ENCODE measurements around the gene ZNF318.
"Not testable (repeated sequence)": the region's sequence is repeated elsewhere in the genome, so short reads cannot be mapped to it uniquely, and the experiment has no call there.

ZNF318 gene

DNA sequence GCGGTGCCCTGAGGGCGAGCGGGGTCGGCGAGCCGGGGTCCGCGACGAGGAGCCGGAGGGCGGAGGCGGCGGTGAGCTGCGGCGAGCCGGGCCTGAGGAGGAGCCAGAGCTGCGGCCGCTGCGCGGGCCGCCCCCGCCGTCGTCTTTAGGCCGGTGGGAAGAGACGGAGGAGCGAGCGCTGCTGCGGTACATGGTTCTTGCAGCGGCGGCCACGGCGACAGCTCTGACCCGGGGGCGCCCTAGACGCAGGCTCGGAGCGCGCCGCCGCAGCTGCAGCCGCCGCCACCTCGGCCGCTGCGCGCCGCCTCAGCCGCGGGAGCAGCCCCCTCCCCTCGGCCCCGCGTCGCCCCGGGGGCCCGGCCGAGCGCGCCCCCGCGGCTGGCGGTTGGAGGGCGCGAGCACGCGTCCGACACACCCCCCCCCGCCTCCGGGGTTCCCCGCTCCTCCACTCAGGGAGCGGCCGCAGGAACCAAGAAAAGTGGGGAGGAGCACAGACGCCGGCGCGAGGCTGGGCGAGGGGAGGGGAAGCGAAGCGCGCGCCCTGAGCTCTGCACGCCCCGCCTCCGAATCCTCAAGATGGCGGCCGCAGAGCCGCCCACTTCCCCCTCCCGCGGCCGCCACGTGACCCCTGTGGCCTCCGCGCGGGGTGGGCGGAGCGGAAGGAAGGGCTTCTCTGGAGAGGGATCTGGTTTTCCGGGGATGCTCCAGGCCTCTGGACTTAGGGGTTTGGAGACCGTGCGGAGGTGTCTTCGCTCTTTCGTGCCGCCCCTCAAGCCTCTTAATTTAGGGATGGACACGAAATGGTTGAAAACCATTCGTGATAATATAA is at the start of gene ZNF318:
Gene ZNF318 (minus strand): TSS at position 474 of the 829 bp plus-strand sequence. CDS start 282 bp downstream, at position 192.
- in situ Hi-C loops (cut with HindIII; ENCODE audit: low sequenced_read_pairs) = no loop called here

DNA sequence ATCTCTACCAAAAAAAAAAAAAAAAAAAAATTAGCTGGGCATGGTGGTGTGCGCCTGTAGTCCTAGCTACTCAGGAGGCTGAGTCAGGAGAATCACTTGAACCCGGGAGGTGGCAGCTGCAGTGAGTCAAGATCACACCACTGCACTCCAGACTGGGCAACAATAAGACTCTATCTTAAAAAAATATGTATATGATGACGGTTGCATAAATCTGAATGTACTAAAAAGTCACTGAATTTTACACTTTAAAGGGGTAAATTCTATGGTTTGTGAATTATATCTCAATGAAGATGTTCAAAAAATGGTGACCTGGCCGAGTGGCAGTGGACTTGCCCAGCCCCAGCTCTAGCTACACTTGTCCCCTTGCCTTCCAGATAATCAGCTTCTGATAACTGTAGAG is 47.5 kb upstream of the ZNF318 start:
- in situ Hi-C loops (cut with HindIII; ENCODE audit: low sequenced_read_pairs) = no loop called here

DNA sequence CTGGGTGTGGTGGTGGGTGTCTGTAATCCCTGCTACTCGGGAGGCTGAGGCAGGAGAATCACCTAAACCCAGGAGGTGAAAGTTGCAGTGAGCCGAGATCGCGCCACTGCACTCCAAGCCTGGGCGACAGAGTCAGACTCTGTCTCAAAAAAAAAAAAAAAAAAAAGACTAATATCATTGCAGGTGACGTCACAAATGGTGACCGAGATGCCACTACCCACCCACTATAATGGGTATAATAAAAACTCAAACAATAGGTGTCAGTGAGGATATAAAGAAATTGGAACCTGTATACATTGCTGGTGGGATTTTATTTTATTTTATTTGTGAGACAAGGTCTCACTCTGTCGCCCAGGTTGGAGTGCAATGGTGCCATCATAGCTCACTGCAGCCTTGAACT is 45.8 kb upstream of the ZNF318 start:
- in situ Hi-C loops (cut with HindIII; ENCODE audit: low sequenced_read_pairs) = not testable (repeated sequence)

- in situ Hi-C loops (cut with HindIII; ENCODE audit: low sequenced_read_pairs) = no loop called here
These were observed 43.6 kb upstream of the ZNF318 start for GRCh38 chr6:43413002-43413401.

GRCh38 chr6:43412541-43412940 is 43.1 kb upstream of the ZNF318 start:
- in situ Hi-C loops (cut with HindIII; ENCODE audit: low sequenced_read_pairs) = no loop called here

GRCh38 chr6:43410776-43411175 is 41.3 kb upstream of the ZNF318 start:
- in situ Hi-C loops (cut with HindIII; ENCODE audit: low sequenced_read_pairs) = not testable (repeated sequence)

GRCh38 chr6:43408259-43408658 is 38.8 kb upstream of the ZNF318 start:
- in situ Hi-C loops (cut with HindIII; ENCODE audit: low sequenced_read_pairs) = no loop called here

GRCh38 chr6:43407296-43407695 is 37.8 kb upstream of the ZNF318 start:
- in situ Hi-C loops (cut with HindIII; ENCODE audit: low sequenced_read_pairs) = no loop called here

- in situ Hi-C loops (cut with HindIII; ENCODE audit: low sequenced_read_pairs) = no loop called here
These were observed 35.9 kb upstream of the ZNF318 start for GRCh38 chr6:43405354-43405753.

GRCh38 chr6:43402820-43403219 is 33.4 kb upstream of the ZNF318 start:
- in situ Hi-C loops (cut with HindIII; ENCODE audit: low sequenced_read_pairs) = no loop called here

DNA sequence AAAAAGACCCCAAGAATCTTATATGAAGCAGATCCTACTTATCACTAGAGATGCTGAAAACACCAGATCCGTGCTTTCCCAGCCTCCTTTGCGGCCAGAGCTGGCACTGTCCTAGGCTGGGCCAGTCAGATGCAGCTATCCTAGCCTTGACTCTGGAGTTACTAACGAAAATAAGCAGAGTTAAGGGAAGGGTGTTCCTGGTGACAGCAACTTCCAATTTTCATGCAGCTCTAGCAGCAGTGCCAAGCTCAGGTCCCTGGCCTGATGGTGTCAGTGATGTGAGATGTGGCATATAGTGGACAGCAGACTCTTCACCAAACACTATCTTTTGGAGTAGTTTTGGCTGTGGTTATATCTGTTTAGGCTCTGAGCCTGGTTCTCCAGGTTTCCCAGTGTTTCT is 32.3 kb upstream of the ZNF318 start:
- in situ Hi-C loops (cut with HindIII; ENCODE audit: low sequenced_read_pairs) = no loop called here

- in situ Hi-C loops (cut with HindIII; ENCODE audit: low sequenced_read_pairs) = no loop called here
These were observed 30.6 kb upstream of the ZNF318 start for GRCh38 chr6:43399932-43400487.

GRCh38 chr6:43396408-43397149 is 27.1 kb upstream of the ZNF318 start:
- in situ Hi-C loops (cut with HindIII; ENCODE audit: low sequenced_read_pairs) = no loop called here

DNA sequence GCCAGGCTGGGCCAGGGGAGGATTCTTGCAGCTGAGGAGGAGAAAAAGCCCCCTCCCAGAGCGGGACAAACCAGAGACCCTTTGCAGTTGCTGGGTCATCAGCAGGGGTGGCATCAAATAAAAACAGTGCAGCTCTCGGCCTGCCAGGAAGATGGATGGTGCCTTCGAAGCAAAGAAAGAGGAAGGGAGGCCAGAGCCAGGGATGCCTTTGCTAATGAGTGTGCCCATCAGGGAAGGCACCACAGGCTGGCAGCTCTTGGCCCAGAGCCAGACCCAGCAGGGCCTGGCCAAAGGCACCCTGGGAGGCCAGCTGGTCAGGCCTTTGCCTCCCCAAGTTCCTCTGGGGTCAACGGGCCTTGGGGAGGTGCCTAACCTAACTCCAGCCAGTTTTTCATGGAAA is 26.3 kb upstream of the ZNF318 start:
- in situ Hi-C loops (cut with HindIII; ENCODE audit: low sequenced_read_pairs) = no loop called here

DNA sequence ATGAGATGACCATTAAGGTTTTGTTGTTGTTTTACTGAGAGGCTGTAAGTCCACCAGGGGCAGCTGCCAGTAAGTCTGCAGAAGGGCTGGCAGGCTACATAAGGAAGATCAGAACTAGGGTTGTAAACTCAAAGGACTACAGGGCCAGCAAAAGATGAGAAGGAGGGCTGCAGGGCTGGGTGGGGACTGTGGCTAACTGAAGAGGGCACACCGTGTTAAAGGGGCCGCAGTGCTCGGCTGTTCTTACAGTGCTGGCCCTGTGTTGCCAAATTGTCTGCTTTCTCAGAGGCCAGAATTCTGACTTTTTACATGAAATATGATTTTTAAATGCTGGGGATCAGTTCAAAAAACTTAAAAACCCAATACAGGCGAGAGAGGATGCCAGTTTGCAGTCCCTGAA is 25.5 kb upstream of the ZNF318 start:
- in situ Hi-C loops (cut with HindIII; ENCODE audit: low sequenced_read_pairs) = no loop called here

- in situ Hi-C loops (cut with HindIII; ENCODE audit: low sequenced_read_pairs) = no loop called here
These were observed 24.2 kb upstream of the ZNF318 start for GRCh38 chr6:43393602-43394001.

GRCh38 chr6:43393133-43393532 is 23.7 kb upstream of the ZNF318 start:
- in situ Hi-C loops (cut with HindIII; ENCODE audit: low sequenced_read_pairs) = not testable (repeated sequence)

- in situ Hi-C loops (cut with HindIII; ENCODE audit: low sequenced_read_pairs) = no loop called here
These were observed 22.1 kb upstream of the ZNF318 start for GRCh38 chr6:43391440-43392031.

- in situ Hi-C loops (cut with HindIII; ENCODE audit: low sequenced_read_pairs) = not testable (repeated sequence)
These were observed 21.4 kb upstream of the ZNF318 start for GRCh38 chr6:43390753-43391439.

DNA sequence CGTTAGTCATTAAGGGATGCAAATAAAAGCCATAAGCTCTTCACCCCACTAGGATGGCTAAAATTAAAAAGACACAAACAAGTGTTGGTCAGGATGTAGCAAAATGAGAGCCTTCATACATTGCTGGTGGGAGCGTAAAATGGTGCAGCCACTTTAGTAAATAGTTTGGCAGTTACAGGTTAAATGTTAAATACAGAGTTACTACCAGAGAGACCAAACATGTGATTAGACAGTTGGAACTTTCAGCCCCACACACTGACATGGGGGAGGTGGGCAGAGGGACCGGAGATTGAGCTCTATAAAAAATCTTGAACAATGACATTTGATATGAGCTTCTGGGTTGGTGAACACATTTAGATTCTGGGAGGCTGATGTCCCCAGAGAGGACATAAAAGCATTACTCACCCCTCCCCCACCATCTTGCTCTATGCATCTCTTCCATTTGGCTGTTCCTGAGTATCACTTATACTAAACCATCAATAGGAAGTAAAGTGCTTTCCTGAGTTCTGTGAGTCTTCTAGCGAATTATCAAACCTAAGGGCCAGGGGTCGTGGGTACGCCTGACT is 20.4 kb upstream of the ZNF318 start:
- in situ Hi-C loops (cut with HindIII; ENCODE audit: low sequenced_read_pairs) = no loop called here

DNA sequence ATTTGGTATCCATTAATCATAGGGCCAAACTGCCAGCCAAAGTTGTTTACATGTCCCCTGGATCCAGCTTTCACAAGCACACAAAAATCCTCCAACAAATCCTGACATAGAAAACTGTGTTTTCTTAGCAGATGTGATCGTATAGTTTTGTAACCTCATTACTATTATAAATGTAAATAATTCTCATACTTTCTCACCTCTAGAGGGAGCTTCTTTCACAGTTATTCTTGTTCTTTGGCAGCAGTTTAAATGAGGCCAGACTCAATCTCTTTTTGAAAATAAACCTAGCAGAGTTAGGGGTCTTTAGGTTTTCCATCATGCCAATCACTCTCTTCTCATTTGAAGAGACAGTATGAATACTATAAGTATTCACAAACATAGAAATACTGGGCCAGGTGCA is 17.0 kb upstream of the ZNF318 start:
- in situ Hi-C loops (cut with HindIII; ENCODE audit: low sequenced_read_pairs) = no loop called here
